Measurements from ENCODE around the gene KCTD2. TPM values are rescaled to one million over a fixed set of nuclear protein-coding genes. Genes with fewer than 3 reads are reported as not detected.

Gene KCTD2, protein sequence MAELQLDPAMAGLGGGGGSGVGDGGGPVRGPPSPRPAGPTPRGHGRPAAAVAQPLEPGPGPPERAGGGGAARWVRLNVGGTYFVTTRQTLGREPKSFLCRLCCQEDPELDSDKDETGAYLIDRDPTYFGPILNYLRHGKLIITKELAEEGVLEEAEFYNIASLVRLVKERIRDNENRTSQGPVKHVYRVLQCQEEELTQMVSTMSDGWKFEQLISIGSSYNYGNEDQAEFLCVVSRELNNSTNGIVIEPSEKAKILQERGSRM
- total RNA-seq = 22.3 and 23.7 TPM in 2 replicates
- long read RNA-seq, partial matches to known transcripts = 11 of 15 reads
- long read RNA-seq, other reads (novel, unspliced or antisense) = 3 of 15 reads

DNA sequence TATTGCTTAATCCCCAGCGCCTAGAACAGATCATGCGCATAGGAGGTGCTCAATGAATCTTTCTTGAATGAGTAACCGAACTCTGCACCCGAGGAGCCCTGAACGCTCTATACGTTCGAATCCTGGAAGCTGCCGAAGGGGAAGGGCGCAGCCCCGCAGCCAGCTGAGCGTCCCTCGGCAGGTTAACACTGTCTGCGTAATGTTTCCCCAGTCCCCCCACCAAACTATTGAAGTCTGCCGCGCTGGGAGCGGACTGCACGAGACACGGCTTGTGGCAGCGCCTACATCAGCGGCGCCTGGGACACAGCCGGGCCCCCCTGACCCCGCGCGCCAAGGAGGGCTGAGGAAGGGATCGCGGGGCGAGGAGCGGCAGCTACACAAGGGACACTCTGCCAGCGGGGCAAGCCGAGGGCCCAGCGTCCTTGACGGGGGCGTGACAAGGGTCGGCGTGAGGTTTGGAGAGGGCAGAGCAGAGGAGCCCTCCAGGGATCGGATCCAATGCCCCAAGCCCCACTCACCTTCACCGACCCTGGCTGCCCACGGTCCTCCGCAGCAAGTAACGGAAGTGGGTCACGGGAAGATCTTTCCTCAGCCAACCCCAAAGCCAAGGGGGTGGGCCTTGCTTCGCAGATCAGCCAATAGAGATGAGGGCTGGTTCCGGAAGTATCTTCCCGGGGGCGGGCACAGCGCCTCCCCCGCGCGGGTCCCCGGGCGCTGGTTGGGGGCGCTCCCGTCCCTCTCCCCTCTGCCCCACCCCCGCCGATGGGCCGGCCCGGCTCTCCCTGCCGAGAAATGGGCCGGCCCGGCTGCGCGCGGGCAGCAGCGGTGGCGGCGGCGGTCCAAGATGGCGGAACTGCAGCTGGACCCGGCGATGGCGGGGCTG, at the start of gene KCTD2, which contains the start of gene ATP5PD:
KCTD2 (plus strand) TSS at position 819 of the 883 bp plus-strand sequence; CDS start at position 845, 26 bp downstream.
ATP5PD (minus strand) TSS at position 563 of the 883 bp plus-strand sequence. CDS start 4,319 bp downstream, outside the sequence.
- peak; percentile 99 for DNase-seq (ENCODE audit: extremely low spot score, unreplicated experiment)
- H3K4me1 Mint-ChIP-seq (ENCODE audit: unreplicated experiment) = peaks cover 32% of the 10 kb centered on the region
- H3K27me3 Mint-ChIP-seq (ENCODE audit: unreplicated experiment) = no peaks in the 10 kb centered on the region
- H3K9me3 Mint-ChIP-seq (ENCODE audit: unreplicated experiment) = no peaks in the 10 kb centered on the region
- H3K36me3 Mint-ChIP-seq (ENCODE audit: unreplicated experiment) = peaks cover 4% of the 10 kb centered on the region
- peak within 1 kb of the TSS; percentile 97 for H3K4me3 Mint-ChIP-seq (ENCODE audit: unreplicated experiment)
- H3K27ac Mint-ChIP-seq (ENCODE audit: unreplicated experiment) = peak within 1 kb of the TSS; percentile 94
- TF ChIP-seq, protein P1, sequence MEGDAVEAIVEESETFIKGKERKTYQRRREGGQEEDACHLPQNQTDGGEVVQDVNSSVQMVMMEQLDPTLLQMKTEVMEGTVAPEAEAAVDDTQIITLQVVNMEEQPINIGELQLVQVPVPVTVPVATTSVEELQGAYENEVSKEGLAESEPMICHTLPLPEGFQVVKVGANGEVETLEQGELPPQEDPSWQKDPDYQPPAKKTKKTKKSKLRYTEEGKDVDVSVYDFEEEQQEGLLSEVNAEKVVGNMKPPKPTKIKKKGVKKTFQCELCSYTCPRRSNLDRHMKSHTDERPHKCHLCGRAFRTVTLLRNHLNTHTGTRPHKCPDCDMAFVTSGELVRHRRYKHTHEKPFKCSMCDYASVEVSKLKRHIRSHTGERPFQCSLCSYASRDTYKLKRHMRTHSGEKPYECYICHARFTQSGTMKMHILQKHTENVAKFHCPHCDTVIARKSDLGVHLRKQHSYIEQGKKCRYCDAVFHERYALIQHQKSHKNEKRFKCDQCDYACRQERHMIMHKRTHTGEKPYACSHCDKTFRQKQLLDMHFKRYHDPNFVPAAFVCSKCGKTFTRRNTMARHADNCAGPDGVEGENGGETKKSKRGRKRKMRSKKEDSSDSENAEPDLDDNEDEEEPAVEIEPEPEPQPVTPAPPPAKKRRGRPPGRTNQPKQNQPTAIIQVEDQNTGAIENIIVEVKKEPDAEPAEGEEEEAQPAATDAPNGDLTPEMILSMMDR (IDR thresholded peaks at IDR 0.05) = no peak

DNA sequence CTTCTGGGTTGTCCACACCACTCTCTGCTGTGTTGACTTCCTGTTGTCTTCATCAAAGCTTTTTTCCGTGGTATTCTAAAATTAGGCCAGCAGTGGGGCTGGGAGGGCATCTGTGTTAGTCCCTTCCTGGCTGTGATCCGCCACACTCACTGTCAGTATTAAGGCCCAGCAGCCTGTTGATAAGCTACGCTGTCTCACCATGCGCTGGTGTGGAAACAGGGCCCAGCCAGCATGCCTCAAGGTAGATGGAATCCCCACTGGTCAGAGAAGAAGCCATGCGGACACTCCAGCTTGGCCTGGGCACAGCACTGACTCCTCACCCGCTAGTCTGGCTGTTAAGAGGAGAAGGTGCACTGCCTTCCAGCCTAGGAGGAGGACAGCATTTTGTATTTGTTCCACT, 48.2 kb upstream of the KCTD2 start:
- Mint-ChIP-seq H3K27me3 (ENCODE audit: unreplicated experiment) (no peaks in the 10 kb centered on the region), H3K36me3 (ENCODE audit: unreplicated experiment) (peaks cover 4% of the 10 kb centered on the region), H3K9me3 (ENCODE audit: unreplicated experiment) (no peaks in the 10 kb centered on the region), H3K27ac (ENCODE audit: unreplicated experiment) (no peak overlapping the region), H3K4me3 (ENCODE audit: unreplicated experiment) (no peak overlapping the region), H3K4me1 (ENCODE audit: unreplicated experiment) (no peaks in the 10 kb centered on the region)
- TF ChIP-seq, protein P1 (IDR thresholded peaks at IDR 0.05) = no peak
- DNase-seq (ENCODE audit: extremely low spot score, unreplicated experiment) = no peak

DNA sequence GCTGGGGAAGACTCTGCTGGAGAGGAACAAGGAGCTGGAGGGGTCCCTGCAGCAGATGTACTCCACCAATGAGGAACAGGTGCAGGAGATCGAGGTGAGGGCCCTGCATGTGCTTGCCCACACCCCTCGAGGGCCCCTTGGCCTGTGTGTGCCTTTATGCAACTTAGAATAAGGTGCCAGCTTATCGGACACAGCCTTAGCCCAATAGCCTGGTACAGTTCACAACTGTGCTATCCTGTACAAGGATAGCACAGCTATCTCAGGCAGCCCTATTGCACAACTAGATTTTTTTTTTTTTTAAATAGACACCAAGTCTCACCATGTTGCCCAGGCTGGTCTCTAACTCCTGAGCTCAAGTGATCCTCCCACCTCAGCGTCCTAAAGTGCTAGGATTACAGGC, 47.5 kb upstream of the KCTD2 start:
- no peaks in the 10 kb centered on the region for H3K27me3 Mint-ChIP-seq (ENCODE audit: unreplicated experiment)
- no peaks in the 10 kb centered on the region for H3K9me3 Mint-ChIP-seq (ENCODE audit: unreplicated experiment)
- TF ChIP-seq, protein P1 (IDR thresholded peaks at IDR 0.05) = no peak
- no peak overlapping the region for H3K27ac Mint-ChIP-seq (ENCODE audit: unreplicated experiment)
- no peak for DNase-seq (ENCODE audit: extremely low spot score, unreplicated experiment)
- no peak overlapping the region for H3K4me3 Mint-ChIP-seq (ENCODE audit: unreplicated experiment)
- peaks cover 4% of the 10 kb centered on the region for H3K36me3 Mint-ChIP-seq (ENCODE audit: unreplicated experiment)
- no peaks in the 10 kb centered on the region for H3K4me1 Mint-ChIP-seq (ENCODE audit: unreplicated experiment)

DNA sequence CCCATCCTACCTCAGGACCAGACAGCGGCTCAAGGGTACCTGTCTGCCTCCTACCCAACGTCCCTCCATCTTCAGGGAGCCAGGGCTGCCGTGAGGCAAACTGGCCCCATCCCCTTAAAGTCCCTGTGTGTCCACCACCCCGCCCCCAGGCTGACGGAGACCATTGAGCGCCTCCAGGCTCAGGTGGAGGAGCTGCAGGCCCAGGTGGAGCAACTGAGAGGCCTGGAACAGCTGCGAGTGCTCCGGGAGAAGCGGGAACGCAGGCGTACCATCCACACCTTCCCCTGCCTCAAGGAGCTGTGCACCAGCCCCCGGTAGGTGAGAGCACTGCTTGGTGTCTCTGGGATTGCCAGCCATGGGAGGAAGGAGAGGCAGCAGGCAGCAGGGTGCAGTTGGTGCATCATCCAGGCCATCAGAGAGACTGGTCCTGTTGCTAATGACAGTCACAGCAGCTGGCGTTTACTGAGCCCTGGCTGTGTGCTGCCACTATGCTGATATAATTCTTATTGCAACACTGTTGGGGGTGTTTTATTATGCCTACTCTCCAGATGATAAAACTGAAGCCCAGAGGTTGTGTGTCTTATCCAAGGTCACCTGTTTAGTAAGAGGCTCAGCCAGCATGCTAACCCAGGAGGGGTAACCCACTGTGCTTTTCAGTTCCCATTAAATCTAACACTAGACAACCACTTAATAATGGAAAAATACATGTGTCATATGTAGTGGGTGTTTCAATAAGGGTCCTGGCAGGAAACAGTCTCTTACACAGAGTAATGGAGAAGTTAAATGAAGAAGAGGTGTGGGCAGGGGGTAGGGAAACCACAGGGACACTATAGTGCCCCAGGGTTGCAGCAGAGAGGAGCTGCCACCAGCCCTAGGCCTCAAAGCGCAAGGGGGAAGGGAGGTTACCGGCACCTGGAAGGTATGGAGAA, 44.8 kb upstream of the KCTD2 start:
- H3K27ac Mint-ChIP-seq (ENCODE audit: unreplicated experiment) = no peak overlapping the region
- no peaks in the 10 kb centered on the region for H3K9me3 Mint-ChIP-seq (ENCODE audit: unreplicated experiment)
- TF ChIP-seq, protein P1 (IDR thresholded peaks at IDR 0.05) = no peak
- H3K27me3 Mint-ChIP-seq (ENCODE audit: unreplicated experiment) = no peaks in the 10 kb centered on the region
- no peak for DNase-seq (ENCODE audit: extremely low spot score, unreplicated experiment)
- H3K4me3 Mint-ChIP-seq (ENCODE audit: unreplicated experiment) = no peak overlapping the region
- peaks cover 12% of the 10 kb centered on the region for H3K36me3 Mint-ChIP-seq (ENCODE audit: unreplicated experiment)
- H3K4me1 Mint-ChIP-seq (ENCODE audit: unreplicated experiment) = no peaks in the 10 kb centered on the region
